ENCODE measurements around the gene FGF21. TPM values are rescaled to one million over a fixed set of nuclear protein-coding genes. Genes with fewer than 3 reads are reported as not detected.

Gene FGF21
- total RNA-seq, 4 donors from 2014 or later = not detected

DNA sequence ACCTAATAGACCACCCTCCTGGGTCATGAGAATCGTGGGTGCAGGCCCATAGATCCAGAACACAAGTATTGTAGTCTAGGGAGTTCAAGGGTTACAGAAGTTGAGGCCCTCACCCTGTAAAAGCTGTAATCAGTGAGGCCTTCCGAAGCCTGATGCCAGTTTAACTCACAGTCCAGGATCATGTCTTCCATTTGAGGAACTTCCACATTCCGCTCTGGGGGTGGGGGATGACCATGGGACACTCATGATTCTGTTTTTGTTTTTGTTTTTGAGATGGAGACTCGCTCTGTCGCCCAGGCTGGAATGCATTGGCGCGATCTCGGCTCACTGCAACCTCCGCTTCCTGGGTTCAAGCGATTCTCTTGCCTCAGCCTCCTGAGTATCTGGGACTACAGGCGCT is 13.2 kb upstream of the FGF21 start:
- intact Hi-C loops (cut with DNase I) = no loop called here

GRCh38 chr19:48745208-48745995 is 9.9 kb upstream of the FGF21 start:
- TF ChIP-seq, protein P1, sequence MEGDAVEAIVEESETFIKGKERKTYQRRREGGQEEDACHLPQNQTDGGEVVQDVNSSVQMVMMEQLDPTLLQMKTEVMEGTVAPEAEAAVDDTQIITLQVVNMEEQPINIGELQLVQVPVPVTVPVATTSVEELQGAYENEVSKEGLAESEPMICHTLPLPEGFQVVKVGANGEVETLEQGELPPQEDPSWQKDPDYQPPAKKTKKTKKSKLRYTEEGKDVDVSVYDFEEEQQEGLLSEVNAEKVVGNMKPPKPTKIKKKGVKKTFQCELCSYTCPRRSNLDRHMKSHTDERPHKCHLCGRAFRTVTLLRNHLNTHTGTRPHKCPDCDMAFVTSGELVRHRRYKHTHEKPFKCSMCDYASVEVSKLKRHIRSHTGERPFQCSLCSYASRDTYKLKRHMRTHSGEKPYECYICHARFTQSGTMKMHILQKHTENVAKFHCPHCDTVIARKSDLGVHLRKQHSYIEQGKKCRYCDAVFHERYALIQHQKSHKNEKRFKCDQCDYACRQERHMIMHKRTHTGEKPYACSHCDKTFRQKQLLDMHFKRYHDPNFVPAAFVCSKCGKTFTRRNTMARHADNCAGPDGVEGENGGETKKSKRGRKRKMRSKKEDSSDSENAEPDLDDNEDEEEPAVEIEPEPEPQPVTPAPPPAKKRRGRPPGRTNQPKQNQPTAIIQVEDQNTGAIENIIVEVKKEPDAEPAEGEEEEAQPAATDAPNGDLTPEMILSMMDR (IDR thresholded peaks at IDR 0.05) = no peak
- peak in 1 of 2 donors; percentile 25 for TF ChIP-seq POLR2AphosphoS5 (IDR thresholded peaks at IDR 0.05)
- 30% methylated on average over 32 of the region's 33 CpGs for WGBS
- no peak for DNase-seq (ENCODE audit: extremely low spot score)

More for the DNA sequence above, 13.2 kb upstream of the FGF21 start:
- H3K27ac ChIP-seq (replicated peaks in 1 of 4) = peak overlapping the region in 3 of 4 donors; percentile 38 to 77 (median 73)
- H3K4me1 ChIP-seq = peaks cover 12 to 48% (median 37%) of the 10 kb centered on the region in 4 donors
- no peak overlapping the region for H3K4me3 ChIP-seq
- DNase-seq (ENCODE audit: extremely low spot score) = no peak
- TF ChIP-seq, protein P1 (IDR thresholded peaks at IDR 0.05) = no peak
- TF ChIP-seq POLR2A (IDR thresholded peaks at IDR 0.05; ENCODE audit: low read depth) (no peak), POLR2AphosphoS5 (IDR thresholded peaks at IDR 0.05) (no peak), EP300 (IDR thresholded peaks at IDR 0.05) (no peak)
- peaks cover 0 to 21% (median 4%) of the 10 kb centered on the region in 4 donors for H3K27me3 ChIP-seq
- H3K9me3 ChIP-seq = peaks cover 0 to 3% (median 0%) of the 10 kb centered on the region in 4 donors
- WGBS = 94% methylated on average over 11 of the region's 11 CpGs
- peaks cover 0 to 2% (median 0%) of the 10 kb centered on the region in 4 donors for H3K36me3 ChIP-seq

DNA sequence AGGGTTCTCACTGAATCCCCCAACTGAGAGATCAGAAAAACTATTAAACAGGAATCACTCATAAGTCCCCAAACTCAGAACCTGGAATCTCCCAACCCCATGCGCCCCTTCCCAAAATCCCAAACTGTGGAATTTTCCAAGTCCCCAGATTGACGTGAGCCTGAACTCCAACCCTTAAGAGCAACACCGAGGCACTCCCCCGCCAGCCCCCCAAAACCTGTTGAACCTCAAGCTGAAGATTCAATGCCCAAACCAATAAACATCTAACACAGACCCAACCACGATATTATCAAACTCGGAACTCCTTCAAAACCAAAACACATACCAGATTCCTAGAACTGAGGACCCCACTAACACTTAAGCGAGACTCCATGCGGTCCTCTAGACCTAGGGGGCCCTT is 9.2 kb upstream of the FGF21 start:
- peaks cover 10 to 20% (median 16%) of the 10 kb centered on the region in 4 donors for H3K4me1 ChIP-seq
- peaks cover 0 to 3% (median 0%) of the 10 kb centered on the region in 4 donors for H3K9me3 ChIP-seq
- DNase-seq (ENCODE audit: extremely low spot score) = no peak
- WGBS = 82% methylated on average over 8 of the region's 8 CpGs
- no peak overlapping the region for H3K4me3 ChIP-seq
- intact Hi-C loops (cut with DNase I) = no loop called here
- TF ChIP-seq POLR2A (IDR thresholded peaks at IDR 0.05; ENCODE audit: low read depth) (no peak), POLR2AphosphoS5 (IDR thresholded peaks at IDR 0.05) (no peak), EP300 (IDR thresholded peaks at IDR 0.05) (no peak)
- TF ChIP-seq, protein P1 (IDR thresholded peaks at IDR 0.05) = no peak
- peak overlapping the region in 2 of 4 donors; percentile 45 to 54 for H3K27ac ChIP-seq (replicated peaks in 1 of 4)
- H3K36me3 ChIP-seq = peaks cover 0 to 23% (median 0%) of the 10 kb centered on the region in 4 donors
- H3K27me3 ChIP-seq = peaks cover 0 to 57% (median 13%) of the 10 kb centered on the region in 4 donors

More at GRCh38 chr19:48745208-48745995, 9.9 kb upstream of the FGF21 start:
- Histone ChIP-seq H3K4me1 (peaks cover 10 to 26% (median 19%) of the 10 kb centered on the region in 4 donors), H3K9me3 (peaks cover 0 to 3% (median 0%) of the 10 kb centered on the region in 4 donors), H3K36me3 (peaks cover 0 to 16% (median 0%) of the 10 kb centered on the region in 4 donors), H3K4me3 (no peak overlapping the region), H3K27ac (replicated peaks in 1 of 4) (no peak overlapping the region), H3K27me3 (peaks cover 0 to 50% (median 7%) of the 10 kb centered on the region in 4 donors)
- intact Hi-C loops (cut with DNase I) = no loop called here

DNA sequence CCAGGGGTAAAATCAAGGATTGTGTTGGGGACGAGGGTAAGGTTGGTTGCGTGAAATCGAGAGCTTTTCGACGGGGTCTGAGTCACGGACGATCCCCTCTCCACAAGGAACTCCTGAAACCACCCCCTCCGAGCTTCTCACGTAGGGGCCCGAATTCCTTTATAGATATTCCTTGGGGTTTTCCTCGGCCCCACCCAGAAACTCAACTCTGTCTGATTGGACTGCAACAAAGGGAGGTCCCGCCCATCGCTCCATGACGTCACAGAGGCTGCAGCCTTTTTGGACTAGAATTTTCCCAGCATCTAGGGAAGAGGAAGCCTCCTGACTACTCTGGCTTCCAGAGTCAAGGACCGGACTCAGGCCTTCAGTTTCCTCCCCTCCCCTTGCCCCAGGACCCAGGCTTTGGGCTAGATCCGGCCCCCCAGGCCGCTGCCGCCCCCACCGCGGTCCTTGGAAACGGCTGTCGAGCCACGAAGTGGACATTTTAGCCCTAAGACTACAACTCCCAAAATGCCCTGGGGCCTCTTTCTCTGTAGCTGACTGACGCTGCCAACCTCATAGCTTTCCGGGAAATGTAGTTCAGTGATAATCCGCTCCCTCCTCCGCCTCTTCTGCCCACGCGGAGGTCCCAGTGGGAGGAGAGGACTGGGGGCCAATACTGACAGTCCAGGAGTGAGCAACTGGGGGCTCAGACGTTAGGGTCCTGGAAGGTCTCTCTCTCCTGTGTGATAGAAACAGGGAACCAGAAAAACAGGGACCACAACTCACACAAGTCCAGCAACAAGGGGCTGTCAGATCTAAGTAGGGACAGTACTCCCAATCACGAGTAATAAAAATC is 8.4 kb upstream of the FGF21 start, which contains the start of gene IZUMO1:
IZUMO1 (minus strand) TSS at position 172 of the 838 bp plus-strand sequence. CDS start 1,050 bp downstream, outside the sequence.
- H3K27ac ChIP-seq (replicated peaks in 1 of 4) = peak within 1 kb of the TSS; percentile 45 to 65 (median 54)
- H3K27me3 ChIP-seq = peaks cover 0 to 65% (median 18%) of the 10 kb centered on the region in 4 donors
- TF ChIP-seq POLR2A (IDR thresholded peaks at IDR 0.05; ENCODE audit: low read depth) = no peak
- TF ChIP-seq POLR2AphosphoS5 (IDR thresholded peaks at IDR 0.05) = peak in 1 of 2 donors; percentile 54
- TF ChIP-seq, protein P1 (IDR thresholded peaks at IDR 0.05) = no peak
- TF ChIP-seq EP300 (IDR thresholded peaks at IDR 0.05) = no peak
- peak within 1 kb of the TSS; percentile 34 to 55 (median 40) for H3K4me3 ChIP-seq
- 9% methylated on average over 29 of the region's 31 CpGs for WGBS
- peaks cover 9 to 18% (median 12%) of the 10 kb centered on the region in 4 donors for H3K4me1 ChIP-seq
- intact Hi-C loops (cut with DNase I) = no loop called here
- peaks cover 0 to 23% (median 0%) of the 10 kb centered on the region in 4 donors for H3K36me3 ChIP-seq
- DNase-seq (ENCODE audit: extremely low spot score) = no peak
- H3K9me3 ChIP-seq = peaks cover 0 to 3% (median 0%) of the 10 kb centered on the region in 4 donors

Measured in esophagus muscularis mucosa (tissue), 4 donors.